Inflammatory macrophage treated with lipopolysaccharide for 4 hours (primary cell): ENCODE results near the gene LHX1.

Source experiments
- DNase-seq: peaks from one replicate; pipeline ENCODE4 v3.0.0-alpha.2; 2020

Gene LHX1

DNA sequence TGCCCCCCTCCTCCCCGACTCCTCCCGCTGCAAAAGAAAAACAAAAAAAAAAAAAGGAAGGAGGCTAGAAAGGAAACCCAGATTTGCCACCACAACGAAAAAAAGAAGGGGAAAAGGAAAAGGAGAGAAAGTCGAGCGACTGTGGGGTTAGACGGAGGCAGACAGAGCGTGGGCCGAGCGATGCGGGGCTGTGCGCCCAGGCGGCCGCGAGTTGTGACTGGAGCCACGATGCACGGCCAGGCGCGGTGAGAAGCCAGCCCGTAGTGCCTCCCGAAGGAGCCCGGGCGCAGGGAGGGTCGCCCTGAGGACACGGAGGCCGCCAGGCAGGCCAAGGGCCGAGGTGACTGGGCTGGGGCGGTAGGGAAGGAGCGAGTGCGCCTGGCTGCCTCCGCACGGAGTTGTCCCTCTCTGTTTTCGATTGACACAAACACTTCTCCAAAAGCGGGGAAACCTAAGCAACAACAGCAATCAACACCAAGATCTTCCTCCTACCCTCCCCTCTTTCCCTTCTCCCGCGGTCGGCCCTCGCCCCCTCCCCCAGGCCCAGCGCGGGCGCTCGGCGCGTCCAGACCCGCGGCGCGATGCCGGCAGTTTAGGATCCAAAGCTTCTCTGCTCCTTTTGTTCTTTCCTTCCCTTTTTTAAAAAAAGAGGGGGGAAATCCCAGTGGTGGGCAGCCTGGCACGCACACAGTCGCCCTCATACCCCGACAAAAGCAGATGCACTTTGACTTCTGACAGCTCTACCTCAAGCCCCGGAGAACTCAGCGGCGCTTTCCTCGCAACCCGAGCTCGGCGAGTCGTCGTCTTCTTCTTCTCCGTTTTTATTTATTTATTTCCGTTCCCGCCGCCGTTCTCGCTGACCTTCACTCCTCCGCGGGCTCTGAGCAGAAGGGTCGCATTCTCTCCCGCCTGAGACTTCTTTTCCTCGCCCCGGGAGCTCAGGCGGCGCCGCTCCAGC, at the start of gene LHX1:
Gene LHX1, plus strand, starts transcription at position 475 of the 958 bp plus-strand sequence. CDS start 723 bp downstream, outside the sequence.
- DNase-seq: no peak

DNA sequence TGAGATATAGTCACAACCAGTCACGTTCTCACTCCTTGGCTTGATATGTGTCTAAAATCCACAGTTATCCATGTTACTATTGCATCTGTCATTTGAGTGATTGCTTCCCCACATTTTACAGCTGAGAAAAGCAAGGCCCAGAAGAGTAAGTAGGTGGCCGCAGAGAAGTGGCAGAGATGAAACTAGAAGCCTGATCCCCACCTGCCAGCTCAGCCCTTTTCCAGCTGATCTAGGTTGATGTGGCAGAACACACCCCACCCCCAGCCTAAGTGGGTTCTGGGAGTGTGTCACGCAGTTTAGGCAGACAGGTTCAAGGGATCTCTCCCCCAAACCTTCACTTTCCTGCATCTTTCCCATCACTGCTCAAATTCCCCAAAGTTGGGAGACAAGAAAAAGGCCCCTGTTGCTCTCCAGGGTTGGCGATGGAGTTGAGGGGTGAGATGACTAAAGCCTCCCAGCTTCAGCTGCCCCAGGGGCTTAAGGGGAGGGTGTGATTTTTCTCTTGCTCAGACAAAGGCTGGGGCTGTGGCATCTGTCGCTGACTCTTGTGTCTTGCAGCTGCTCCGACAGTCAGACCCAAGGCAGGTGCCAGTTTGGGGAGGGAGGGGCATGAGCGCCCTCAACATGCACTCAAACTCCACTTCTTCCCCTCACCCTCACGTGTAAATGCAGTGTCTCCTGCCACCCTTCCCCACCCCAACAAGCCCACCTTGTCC, 48.9 kb upstream of the LHX1 start:
- no peak for DNase-seq

DNA sequence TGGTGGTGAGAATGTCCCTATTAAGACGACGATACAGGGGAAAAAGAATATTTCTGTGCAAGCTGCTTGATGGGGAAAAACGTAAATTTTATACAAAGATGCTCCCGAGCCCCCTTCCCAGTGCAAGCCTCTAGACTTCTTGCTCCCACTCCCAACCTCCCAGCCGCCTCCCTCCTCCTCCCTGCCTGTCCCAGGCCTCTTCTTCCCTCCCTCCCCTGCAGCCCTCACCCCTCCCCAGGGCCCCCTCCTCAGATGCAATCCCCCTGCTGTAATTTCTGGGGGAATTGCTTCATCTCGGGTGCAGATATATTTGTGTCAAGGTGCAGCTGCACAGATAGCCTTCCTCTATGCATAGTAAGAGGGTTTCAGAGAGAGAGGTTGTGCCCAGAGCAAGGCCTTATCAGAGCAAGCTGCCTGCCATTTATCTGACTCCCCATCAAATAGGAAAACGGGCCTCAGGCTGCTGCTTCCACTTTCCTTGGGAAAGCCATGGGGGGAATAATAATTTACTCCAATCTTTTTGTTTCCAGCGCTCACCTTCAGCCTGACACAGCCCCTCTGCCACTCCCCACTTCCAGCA, 47.4 kb upstream of the LHX1 start:
- DNase-seq: no peak

DNA sequence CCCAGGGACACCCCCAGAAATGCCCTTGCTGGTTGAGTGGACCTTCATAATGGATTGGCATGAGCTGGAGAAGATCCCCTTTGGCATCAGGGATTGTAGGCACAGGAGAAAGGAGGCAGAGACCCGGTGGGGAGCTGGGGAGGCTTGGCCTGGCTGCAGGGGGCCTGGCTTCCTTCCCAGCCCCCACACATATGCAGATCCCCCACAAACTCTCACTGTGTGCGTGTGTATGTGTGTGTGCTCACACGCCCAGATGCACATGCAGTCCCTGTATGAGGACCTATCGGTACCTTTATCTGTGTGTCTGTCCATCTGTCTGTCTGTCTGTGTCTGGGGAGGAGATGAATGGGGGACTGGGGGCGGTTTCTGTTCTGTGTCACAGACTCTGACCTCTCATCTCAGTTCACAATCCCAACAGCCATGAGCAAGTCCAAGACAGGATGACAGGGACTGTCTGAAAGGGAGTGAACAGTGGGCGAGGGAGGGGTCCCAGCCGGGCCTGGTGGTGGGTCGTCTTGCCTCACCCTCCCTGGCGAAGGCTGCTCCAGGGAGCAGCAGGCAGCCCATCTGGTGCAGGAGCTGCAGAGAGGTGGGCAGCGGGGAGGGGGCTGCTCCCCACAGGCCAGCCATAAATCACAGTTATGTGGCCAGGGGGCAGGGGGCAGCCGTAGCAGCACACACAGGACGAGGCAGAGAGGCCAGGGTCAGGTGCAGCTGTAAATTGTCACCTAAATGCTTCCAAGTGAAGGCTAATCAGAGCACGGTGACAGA, 46.7 kb upstream of the LHX1 start:
- no peak for DNase-seq

DNA sequence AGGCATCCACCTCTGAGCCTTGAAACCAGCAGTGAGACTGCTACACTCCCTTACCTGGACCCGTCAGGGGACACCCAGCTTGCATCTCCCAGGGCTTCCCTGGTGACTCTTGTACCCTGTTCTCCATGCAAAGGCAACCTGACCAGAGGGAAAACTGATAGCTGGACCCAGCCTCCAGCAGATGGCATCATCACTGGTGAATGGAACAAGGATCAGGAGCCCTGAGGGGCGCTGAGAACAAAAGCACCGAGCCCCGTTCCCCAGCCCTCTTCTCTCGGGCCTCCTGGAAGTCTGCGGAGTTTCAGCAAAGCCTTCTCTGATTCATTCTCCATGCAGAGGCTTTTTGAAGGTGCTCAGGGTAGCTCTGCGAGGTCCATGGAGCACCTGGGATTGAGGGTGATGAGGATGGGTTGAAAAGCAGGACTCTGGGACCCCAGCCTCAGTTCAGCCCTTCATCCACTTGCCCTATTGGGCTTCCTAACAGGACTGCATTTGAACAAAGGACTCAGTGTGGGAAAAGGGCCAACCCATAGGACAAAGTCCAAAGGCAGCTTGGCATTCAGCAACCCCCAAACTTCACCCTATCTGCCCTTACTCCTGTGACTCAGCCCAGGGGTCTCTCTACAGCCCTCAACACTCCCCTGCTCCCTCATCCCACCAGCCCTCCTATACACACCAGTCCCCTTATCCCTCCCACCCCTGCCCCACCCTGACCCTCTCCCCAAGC, 45.0 kb upstream of the LHX1 start:
- no peak for DNase-seq

DNA sequence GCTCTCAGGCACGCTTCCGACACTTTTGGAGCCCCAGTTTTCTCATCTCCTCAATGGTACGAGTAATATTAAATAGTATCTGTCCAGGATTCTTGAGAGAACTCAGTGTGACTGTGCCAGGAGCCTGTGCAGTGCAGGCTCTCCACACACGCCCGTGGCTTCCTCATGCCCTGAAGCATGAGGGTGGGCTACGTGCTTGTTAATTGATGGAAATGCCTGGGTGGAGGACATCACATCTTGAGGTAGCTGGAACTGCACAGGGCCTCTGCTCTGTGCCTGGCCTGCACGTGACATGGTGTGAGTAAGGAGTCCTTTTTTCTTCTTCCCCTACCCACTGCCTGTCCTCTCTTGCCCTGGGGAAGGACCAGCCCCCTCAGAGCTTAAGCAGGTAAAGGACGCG, 43.1 kb upstream of the LHX1 start:
- DNase-seq: no peak

DNA sequence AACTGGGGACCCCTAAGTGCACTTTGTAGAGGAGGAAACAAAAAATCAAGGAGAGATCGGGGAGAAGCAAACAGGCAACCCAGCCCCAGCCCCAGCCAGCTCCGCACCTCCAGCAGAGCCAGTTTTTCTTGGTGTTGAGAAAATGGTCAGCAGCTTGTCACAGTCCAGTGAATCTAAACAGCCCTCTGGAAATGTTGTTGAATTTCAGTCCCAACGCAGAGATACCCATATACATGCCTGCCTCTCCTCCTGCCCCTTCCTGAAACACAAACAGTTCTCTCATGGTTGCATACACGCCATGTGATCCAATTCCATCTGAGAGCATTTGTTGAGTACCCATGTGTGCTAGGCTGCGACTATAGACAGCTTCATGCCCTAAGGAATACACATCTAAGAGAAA, 42.4 kb upstream of the LHX1 start:
- DNase-seq: no peak

DNA sequence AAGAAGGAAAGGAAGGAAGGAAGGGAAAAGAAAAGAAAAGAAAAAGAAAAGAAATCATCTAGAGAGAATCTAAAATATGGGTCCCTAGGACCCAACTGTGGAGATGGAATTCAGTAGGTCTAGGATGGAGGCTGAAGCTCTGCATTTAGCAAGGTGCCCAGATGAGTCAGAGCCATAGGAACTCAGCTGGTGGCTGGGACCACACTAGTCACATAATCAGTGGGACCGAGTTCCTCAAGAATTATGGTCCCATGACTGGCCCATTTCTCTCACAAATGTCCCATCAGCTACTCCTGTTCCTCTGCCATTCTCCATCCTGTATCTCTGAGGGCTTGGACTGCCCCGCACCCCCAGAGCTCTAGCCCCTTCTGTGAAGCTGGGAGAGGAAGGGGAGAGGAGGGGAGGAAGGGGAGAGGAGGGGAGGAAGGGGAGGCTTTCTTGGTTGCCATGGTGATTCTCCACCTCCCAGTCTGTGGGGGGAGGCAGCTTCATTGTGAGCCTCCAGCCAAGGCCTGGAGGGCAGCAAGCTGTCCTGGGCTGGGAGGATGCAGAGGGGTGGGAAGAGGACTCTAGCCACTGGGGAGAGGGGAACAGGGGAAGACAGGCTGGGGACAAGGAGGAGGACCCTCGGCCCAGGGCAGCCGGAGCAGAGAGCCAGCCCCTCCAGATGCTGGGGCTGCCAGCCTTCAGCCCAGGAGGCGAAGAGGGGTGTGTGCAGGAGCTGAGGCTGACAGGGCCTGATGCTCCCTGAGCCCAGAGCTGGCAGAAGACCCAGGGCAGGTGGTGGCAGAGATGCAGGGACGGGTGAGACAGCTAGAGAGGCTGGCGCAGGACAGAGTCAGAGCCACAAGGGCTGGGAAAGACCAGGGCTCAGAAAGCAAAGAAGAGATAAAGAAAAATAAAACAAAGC, 37.8 kb upstream of the LHX1 start:
- no peak for DNase-seq

DNA sequence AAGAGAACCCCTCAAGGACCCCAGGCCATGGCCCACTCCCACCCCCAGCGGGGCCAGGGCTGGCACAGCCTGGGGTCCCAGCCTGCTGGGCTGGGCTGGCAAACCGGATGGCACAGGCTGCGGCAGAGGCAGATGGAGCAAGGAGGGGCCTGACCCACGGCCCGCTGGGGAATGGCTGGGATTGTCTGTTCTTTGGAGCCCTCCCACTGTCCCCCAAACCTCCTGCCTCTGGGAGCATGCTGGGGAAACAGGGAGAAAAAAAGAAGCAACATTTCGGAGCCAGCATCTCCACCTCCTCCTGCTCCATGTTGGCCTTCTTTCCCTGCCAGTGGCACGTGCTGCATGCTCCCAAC, 37.1 kb upstream of the LHX1 start:
- DNase-seq: no peak

DNA sequence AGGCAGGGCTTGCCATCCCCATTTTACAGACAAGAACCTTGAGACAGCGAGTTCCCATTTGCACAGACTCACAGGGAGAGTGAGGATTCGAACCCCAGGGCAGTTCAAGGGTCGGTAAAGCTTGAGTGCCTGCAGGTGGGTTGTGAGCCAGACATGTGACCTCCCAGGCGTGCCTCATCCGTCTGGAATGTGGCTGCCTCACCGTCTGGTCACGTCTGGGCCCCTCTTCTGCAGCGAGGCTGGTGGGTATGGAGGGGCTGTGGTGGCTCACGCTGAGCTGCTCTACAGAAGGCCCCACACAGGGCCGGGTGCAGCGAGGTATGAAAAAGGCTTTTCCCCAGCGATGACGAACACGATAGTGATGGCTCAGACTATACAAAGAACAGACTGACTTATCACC, 35.8 kb upstream of the LHX1 start:
- DNase-seq: no peak

DNA sequence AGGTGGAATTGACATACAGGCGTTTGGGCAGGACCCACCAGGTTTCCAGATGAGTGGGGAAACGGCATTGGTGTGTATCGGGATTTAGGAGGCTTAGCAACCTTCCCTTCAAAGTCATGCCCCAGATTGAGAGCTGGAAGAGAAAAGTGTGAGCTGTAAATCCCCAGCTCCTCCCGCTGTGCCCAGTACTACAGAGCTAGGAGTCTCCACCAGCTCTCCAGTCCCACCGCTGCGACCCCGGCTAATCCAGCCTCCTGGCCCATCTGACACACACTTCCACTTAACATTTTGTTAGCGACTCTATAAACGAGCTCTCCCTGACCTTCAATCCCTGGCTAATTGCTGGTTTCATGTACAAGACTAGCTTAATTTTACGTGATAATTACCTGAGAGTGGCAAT, 29.9 kb upstream of the LHX1 start:
- DNase-seq: no peak

DNA sequence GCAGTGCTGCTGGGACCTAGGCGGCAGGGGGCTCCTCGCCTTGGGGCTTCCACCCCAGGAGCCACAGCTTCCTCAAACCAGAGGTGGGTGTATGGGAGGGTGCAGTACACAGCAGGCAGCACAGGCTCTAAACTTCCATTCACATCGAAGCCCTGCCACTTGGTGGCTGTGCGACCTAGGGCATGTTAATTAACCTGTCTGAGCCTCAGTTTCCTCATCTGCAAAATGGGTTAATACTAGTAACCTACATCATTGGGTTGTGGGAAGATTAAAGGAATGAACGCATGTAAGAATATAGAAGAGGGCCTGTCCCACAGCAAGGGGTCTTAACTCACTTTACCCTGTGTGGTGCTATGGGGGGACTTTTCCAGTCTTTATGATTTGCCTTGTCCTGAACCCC, 26.8 kb upstream of the LHX1 start:
- no peak for DNase-seq

DNA sequence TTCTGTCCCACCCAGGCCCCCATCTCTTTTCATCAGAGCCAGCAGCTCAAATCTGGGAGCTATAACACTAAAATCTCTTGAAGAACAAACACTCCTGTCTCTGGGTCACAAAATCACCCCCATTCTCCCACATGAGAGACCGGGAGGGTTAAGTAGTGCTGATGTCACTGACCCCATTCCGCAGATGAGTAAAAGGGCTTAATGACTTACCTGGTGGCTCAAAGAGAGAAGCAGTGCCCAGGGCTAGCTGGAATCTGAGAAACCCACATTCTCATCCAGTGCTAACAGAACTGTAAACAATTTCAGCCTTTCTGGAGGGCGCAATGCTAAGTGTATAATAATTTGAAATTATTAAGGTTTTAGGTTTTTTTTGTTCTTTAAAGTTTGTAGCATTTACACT, 26.3 kb upstream of the LHX1 start:
- no peak for DNase-seq

DNA sequence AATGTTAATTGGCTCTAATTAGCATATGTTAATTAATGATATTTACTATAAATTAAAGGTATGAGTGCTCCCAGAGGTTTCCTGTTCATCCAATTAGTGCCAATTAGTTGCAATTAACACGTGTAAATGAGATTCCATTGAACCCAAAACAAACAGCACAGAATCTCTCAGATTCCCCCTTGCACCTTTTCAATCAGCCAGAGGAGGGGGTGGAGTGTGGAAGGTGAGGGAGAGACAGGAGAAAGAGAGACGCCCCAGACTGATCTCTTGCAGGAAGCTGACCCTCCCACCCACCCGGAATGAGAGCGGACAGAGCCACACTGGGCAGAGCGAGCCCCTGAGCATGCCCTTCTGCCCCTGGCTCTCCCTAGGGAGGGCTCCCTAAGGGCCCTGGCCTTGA, 24.1 kb upstream of the LHX1 start:
- no peak for DNase-seq

DNA sequence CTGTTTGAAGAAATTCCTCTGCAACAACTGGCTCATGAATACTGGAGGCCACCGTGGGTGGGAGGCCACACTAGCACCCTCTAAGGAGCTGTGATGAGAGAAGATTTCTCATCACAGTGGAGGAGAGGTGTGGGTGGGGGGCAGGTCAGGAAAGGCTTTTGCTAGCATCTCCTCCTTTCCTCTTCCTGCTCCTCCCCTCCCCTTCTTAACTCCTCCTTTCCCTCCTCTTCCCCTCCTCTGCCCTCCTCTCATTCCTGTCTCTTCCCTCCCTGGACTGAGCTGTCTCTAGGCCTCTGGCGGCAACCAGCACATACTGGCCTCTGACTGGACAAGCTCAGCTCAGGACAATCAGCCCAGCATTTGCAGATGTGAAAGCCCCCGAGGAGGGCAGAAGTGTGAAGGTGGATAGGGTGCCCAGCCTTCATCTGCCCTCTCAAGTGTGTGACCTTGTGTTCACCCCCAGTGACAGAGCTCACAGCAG, 19.0 kb upstream of the LHX1 start:
- DNase-seq: no peak

DNA sequence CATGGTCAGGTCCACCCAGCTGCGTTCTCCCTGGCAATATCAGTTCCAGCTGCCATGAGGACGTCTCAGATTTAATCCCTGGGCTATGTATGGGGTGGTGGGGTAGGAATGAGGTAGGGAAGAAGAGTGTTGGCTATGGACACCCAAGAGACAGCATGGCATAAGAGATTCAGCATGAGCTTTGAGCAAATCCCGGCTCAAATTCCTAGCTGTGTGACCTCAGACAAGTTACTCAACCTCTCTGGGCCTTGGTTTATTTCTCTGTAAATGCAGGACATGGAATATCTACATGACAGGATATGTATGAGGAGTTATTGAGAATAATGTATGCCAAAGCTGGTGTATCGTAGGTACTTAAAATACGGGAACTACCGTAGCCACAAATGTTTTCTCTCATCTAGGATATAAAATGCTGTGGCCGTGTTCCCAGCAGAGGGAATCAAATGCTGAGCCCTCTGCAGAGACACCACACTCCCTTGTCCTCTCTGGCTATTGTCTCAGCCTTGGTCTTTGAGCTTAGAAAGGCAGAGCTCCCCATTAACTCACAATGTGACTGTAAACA, 17.8 kb upstream of the LHX1 start:
- no peak for DNase-seq

DNA sequence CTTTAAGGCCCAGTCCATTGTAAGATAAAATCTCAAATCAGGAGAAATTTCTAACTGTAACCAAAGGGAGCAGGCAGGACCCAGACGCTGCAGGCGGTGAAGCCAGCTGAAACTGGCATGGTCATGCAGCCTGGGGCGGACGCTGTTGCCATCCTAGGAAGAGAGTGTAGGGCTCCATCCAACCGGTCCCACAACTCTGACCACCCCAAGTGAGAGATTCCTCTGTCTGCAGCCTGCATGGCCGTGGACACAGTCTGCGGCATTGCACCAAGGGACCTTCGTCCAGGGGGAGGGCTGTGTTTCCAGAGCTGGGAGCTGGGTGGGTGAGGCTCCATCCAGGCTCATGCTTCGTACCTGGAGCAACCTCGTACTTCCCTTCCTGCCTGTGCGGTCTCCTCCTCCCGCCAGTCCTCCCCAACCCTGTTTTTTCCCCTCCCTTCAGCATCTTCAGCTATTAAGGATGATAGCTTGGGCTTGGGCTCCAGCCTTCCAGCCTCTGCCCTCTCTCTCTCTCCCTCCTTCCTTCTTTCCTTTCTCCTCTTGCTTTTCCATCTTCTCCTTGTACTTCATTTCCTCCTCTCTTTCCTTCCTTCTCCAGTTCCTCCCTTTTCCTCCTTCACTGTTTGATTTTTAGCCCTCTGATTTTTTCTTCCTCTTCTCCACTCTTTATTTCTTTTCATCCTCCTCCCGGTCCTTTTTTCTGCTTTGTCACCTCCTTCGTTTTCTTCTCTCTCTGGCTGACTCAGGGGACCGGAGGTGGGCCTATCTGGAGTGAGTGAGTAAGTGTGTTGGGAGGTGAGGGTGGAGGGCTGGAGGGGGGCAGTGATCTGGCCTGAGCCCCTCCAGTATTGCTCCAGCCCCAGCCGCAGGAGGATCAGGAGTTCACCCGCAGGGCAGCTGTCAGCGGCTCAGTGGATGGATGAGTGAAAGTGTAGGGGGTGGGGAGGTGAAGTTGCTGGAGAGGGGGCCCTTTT, 17.0 kb upstream of the LHX1 start:
- DNase-seq: no peak

DNA sequence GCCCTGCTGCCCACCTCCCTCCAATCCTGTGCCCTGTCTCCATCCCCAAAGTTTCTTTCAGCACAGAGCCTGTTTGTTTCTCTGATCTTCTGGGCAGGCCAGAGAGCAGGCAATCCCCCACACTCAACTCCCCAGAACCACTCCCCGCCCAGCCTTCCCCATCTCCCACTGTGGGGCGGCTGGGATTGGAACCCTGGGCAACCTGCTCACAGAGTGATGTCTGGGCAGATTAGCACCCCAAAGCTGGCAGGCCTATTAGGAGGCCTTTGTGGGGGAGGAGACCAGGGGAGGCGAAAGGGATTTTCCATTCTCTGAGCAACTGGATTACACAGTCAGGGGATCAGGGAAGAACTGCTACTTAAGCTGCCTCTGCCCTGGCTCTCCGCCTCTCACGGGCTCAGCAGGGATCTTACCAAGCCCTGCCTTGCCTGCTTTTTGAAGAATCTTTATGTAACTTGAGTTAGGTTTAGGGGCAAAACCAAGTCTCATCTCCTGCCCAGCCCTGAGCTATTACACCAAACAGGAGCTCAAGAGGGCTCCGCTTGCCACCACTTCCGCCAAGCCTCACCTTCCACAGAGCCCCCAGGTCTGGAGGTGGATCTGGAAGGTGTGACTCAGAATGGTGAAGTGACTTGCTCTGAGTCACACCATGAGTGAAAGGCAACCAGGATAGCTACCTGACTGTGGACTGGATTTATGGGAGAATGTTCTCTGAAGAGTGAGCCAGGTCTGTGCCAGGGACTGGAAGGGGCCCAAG, 16.0 kb upstream of the LHX1 start:
- DNase-seq: no peak

DNA sequence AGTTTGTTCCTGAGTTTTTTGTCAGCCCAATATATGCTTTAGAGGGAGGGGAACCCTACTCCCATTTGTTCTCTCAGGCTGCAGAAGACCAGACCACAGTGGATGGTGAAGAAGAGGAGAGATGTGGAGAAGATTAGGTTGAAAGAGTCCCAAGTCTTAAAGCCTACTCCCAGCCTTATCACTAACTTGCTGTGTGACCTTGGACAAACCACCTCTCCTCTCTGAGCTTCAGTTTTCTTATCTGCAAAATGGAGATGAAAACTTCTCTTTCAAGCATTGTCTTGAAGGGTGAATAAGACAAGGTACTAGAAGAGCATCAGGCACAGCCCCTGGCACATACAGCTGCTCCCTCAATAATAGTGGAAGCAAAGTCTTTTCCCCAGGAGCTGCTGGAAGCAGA, 15.1 kb upstream of the LHX1 start:
- no peak for DNase-seq
